OCI-LY3 (cell line): ENCODE data around the gene ENPEP.
A peak's percentile ranks its signal among the peaks of the same experiment; 100 is the strongest.
"Not testable (repeated sequence)": the region's sequence is repeated elsewhere in the genome, so short reads cannot be mapped to it uniquely, and the experiment has no call there.

Experiments used
- H2AFZ ChIP-seq: fragments of 200-600, 300-600 bp; shearing (Covaris generic); 2 replicates; pipeline ENCODE4 v1.6.0; 2014; ENCODE audit warnings: antibody characterized with exemption, low read depth, low read length
- H3K27ac ChIP-seq: fragments of 200-600, 300-600 bp; sonication (generic); 2 replicates; pipeline ENCODE4 v1.5.1; 2014; ENCODE audit warnings: mild to moderate bottlenecking, low read length, moderate library complexity, mixed read lengths
- H3K27me3 ChIP-seq: fragments of 200-600, 300-600 bp; sonication (generic); 2 replicates; pipeline ENCODE4 v1.6.1; 2014; ENCODE audit warnings: low read depth, low read length, mixed read lengths
- H3K36me3 ChIP-seq: fragments of 200-600, 300-600 bp; sonication (generic); replicated peaks from 2 replicates; pipeline ENCODE3; 2014; ENCODE audit warnings: low read depth, low read length, mixed read lengths
- H3K4me1 ChIP-seq: fragments of 300-600, 200-600 bp; sonication (generic); 2 replicates; pipeline ENCODE4 v1.6.1; 2014; ENCODE audit warnings: low read length, mixed read lengths
- H3K4me2 ChIP-seq: fragments of 200-600, 300-600 bp; sonication (generic); 2 replicates; pipeline ENCODE4 v1.6.1; 2014; ENCODE audit warnings: low read length, mixed read lengths
- H3K4me3 ChIP-seq: fragments of 300-600, 200-600 bp; sonication (generic); 2 replicates; pipeline ENCODE4 v1.5.1; 2014; ENCODE audit warnings: antibody characterized with exemption, mild to moderate bottlenecking, low read length, moderate library complexity
- H3K79me2 ChIP-seq: fragments of 300-600, 200-600 bp; shearing (Covaris generic); 2 replicates; pipeline ENCODE4 v1.6.1; 2014; ENCODE audit warnings: mild to moderate bottlenecking, low read length, mixed read lengths
- H3K9ac ChIP-seq: fragments of 300-600, 200-600 bp; shearing (Covaris generic); 2 replicates; pipeline ENCODE4 v1.6.0; 2014; ENCODE audit warnings: mild to moderate bottlenecking, low read length, moderate library complexity
- H3K9me3 ChIP-seq: fragments of 200-600, 300-600 bp; shearing (Covaris generic); 2 replicates; pipeline ENCODE4 v1.6.1; 2014; ENCODE audit warnings: low read length, mixed read lengths; ENCODE audit not compliant: insufficient read depth
- H4K20me1 ChIP-seq: fragments of 200-600, 300-600 bp; sonication (generic); 2 replicates; pipeline ENCODE4 v1.6.1; 2016; ENCODE audit warnings: low read length, mixed read lengths; ENCODE audit not compliant: insufficient read depth
- EZH2phosphoT487 ChIP-seq: fragments of 200-600 bp; shearing (Covaris generic); IDR thresholded peaks from 2 replicates; pipeline ENCODE4 v1.6.1; 2018; ENCODE audit warnings: antibody characterized with exemption, mixed run types, low read depth
- TF ChIP-seq, protein P1 (sequence below): fragments of 200-600, 300-600 bp; sonication (generic); IDR thresholded peaks from 2 replicates; pipeline ENCODE4 v1.5.1; 2014; ENCODE audit warnings: antibody characterized with exemption, low read length, low read depth

ENPEP gene

DNA sequence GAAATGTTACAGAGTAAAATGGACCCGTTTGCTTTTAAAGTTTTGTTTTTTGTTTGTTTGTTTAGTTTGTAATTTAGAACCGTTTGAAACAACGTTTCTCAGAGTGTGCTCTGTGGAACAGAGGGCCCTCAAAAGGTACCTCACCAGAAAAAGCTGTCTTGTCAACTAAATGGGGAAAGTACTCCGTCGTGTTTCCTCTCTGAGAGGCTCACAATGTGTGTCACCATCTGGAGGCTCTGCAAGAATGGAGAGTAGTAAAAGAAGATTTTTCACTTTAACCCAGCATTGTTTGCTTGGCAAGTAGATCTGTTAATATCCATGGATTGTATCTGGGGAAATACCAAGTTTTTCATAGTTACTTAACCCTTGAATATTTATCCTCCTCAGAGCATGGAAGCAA is 1.5 kb upstream of the ENPEP start:
- no peaks in the 10 kb centered on the region for H4K20me1 ChIP-seq
- TF ChIP-seq, protein P1, sequence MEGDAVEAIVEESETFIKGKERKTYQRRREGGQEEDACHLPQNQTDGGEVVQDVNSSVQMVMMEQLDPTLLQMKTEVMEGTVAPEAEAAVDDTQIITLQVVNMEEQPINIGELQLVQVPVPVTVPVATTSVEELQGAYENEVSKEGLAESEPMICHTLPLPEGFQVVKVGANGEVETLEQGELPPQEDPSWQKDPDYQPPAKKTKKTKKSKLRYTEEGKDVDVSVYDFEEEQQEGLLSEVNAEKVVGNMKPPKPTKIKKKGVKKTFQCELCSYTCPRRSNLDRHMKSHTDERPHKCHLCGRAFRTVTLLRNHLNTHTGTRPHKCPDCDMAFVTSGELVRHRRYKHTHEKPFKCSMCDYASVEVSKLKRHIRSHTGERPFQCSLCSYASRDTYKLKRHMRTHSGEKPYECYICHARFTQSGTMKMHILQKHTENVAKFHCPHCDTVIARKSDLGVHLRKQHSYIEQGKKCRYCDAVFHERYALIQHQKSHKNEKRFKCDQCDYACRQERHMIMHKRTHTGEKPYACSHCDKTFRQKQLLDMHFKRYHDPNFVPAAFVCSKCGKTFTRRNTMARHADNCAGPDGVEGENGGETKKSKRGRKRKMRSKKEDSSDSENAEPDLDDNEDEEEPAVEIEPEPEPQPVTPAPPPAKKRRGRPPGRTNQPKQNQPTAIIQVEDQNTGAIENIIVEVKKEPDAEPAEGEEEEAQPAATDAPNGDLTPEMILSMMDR, result no peak
- no peak for TF ChIP-seq EZH2phosphoT487
- no peak overlapping the region for H3K9ac ChIP-seq
- H3K4me2 ChIP-seq, result no peak overlapping the region
- H2AFZ ChIP-seq, result no peak overlapping the region
- H3K27ac ChIP-seq, result no peak overlapping the region
- no peaks in the 10 kb centered on the region for H3K36me3 ChIP-seq
- no peaks in the 10 kb centered on the region for H3K79me2 ChIP-seq
- H3K4me1 ChIP-seq, result no peaks in the 10 kb centered on the region
- no peak overlapping the region for H3K4me3 ChIP-seq
- peaks cover 26% of the 10 kb centered on the region; the same call in 1 of the 2 replicates for H3K27me3 ChIP-seq
- no peaks in the 10 kb centered on the region for H3K9me3 ChIP-seq

DNA sequence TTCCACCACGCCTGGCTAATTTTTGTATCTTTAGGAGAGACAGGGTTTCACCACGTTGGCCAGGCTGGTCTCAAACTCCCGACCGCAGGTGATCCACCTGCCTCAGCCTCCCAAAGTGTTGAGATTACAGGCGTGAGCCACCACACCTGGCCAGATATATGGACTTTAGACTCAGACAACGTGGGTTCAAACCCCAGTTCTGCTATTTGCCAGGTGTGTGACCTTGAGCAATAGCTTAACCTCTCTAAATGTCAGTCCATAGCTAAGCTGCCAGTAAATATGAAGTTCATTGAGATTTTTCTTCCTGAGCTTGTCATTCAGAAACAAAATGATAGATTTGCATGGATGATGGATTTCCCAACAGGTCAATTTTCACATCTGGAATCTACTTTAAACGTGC is 875 bp upstream of the ENPEP start:
- H3K79me2 ChIP-seq, H3K36me3 ChIP-seq, H3K4me2 ChIP-seq, H3K9ac ChIP-seq, H3K4me1 ChIP-seq, H4K20me1 ChIP-seq, H3K9me3 ChIP-seq, H3K27ac ChIP-seq, H3K4me3 ChIP-seq, H2AFZ ChIP-seq: not testable (repeated sequence)
- H3K27me3 ChIP-seq, result peaks cover 28% of the 10 kb centered on the region

DNA sequence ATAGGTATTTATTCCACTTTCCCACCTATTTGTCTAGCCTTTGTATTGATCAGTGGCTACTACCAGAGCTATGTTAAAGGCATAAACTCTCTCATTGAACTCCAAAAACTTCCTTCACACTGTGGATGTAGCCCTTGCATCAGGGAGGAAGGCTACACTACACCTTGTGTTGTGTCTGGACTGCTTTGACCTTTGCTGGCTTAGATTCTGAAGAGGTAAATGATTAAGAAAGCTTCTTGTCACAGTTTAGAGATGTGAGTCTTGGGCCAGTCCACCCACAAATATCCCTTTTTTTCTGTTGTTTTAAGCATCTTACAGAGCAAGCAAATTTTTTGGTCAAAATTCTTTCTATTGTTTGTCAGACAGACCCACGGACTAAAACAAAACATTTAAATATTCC is 1.9 kb downstream of the ENPEP start:
- Histone ChIP-seq H3K4me3 (no peak overlapping the region), H4K20me1 (no peaks in the 10 kb centered on the region), H3K27ac (no peak overlapping the region), H3K9me3 (no peaks in the 10 kb centered on the region), H3K79me2 (no peaks in the 10 kb centered on the region), H3K4me1 (no peaks in the 10 kb centered on the region), H2AFZ (no peak overlapping the region), H3K4me2 (no peak overlapping the region), H3K27me3 (peaks cover 55% of the 10 kb centered on the region), H3K36me3 (no peaks in the 10 kb centered on the region), H3K9ac (no peak overlapping the region)
- no peak for TF ChIP-seq EZH2phosphoT487
- TF ChIP-seq, protein P1, result no peak

DNA sequence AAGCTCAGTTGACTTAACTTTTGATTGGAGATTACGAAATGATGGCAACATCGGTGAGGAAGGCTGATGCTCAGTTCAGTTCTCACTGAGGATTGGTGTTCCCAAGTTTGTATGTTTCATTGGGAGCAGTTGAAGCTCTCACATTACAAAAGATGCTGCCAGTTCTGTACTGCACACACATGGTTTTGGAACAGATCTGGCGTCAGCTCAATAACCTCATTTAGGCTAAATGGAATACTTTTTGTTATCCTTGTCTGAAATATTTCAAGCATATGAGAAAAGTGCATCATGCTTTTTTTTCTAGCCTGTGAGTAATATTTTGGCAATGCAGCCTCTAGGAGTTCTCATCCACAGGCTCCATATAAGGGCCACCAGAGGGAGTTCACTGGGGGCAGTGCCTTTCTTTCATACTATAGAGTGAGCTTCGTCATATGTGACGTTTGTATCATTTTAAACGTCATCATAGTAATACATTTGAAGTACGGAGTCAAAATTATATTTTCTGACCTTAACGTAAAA is 4.1 kb downstream of the ENPEP start:
- Histone ChIP-seq H4K20me1 (peaks cover 9% of the 10 kb centered on the region), H3K36me3 (no peaks in the 10 kb centered on the region), H3K9ac (no peak overlapping the region), H3K4me1 (peaks cover 20% of the 10 kb centered on the region), H3K27ac (no peak overlapping the region), H3K4me3 (no peak overlapping the region), H3K27me3 (peaks cover 67% of the 10 kb centered on the region), H3K9me3 (no peaks in the 10 kb centered on the region), H3K4me2 (no peak overlapping the region), H2AFZ (no peak overlapping the region), H3K79me2 (no peaks in the 10 kb centered on the region)
- TF ChIP-seq EZH2phosphoT487, result no peak
- TF ChIP-seq, protein P1, result peak; percentile 13; the same call in 1 of the 2 replicates
